HG03378 (cell line): ENCODE results near the gene PIK3CG.
"Not testable (repeated sequence)": the region's sequence is repeated elsewhere in the genome, so short reads cannot be mapped to it uniquely, and the experiment has no call there.

Experiments
- ATAC-seq: cut with Tn5 transposase; IDR thresholded peaks from one replicate; pipeline ENCODE4 v1.9.1; 2021; ENCODE audit warnings: mild to moderate bottlenecking, moderate library complexity; ENCODE audit not compliant: unreplicated experiment

Gene PIK3CG

DNA sequence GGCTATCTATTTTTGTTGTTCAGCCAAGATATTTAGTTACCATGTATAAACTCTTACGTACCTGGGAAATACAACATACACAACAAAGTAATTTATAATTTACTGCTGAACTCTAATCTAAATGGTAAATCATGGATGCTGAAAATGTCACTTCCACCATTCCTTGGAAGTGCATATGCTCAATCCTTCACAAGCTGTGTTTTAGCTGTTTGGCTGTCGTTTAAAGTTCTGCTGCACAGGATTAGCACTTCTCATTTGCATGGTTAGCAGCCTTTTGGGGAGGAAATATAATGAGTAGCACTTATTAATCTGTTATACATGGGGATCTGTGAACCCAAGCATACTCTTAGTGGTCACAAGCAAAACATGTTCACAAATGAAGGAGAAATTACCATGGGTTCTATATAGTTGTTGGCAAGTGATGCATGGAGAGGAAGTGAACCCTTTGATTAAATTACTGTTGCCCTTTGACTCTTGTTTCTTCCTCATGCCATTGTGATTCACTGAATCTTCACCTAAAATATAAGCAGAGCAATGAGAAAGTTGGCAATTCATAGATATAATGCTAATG, 18.5 kb downstream of the PIK3CG start:
- ATAC-seq: peak; percentile 45

DNA sequence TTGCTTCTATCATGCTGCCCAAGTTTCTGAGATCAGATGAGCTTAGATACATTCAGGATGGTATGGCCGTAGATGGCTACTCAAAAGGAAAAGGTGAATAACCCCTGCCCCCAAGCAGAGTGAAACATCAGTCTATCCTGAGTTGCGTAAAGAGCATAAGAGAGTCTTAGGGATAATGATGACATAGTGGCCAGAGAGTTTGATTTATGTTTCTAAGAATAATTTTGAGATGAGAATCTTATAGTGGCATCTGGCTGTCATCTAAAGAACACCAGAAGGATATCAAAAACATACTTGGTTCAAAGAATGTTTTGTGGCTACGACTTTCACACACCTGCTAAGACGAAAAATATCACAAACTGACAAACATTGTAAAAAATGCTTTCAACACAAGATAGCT, 20.6 kb downstream of the PIK3CG start:
- no peak for ATAC-seq

DNA sequence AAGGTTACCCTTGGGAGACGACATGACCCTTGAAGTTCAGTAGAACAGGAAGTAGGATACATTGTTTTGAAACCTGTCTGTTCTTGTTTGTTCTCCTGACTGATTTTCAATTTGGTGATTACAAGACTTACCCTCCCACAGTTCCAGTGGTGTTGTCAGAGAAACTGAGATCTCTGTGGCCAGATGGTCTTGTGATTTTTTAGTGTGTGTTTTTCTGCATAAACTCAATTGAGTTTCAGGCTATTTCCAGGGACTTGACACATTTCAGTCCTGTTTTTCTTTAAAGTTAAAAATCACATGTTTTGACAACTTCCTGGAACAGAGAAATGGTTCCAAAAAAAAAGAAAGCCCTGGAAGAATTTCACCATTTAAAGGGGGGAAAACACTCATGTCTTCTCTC, 22.3 kb downstream of the PIK3CG start:
- ATAC-seq: peak; percentile 55

DNA sequence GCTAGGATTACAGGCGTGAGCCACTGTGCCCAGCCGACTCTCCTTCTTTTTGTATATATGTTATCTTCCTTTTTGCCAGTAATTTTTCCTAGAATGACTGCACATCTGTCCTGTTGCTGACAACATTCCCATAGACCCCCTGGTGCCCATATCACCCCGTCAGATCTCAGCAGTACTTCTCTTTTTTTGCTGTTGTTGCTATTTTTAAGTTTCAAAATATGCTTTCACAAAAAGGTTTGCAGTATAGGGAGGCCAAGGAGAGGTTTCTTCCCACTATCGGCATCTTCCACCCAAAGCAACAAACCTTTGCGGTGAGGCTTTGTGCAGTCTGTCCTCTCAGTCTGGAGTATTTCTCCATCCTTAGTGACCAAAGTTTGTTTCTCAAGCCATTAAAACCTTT, 23.1 kb downstream of the PIK3CG start:
- ATAC-seq: no peak

DNA sequence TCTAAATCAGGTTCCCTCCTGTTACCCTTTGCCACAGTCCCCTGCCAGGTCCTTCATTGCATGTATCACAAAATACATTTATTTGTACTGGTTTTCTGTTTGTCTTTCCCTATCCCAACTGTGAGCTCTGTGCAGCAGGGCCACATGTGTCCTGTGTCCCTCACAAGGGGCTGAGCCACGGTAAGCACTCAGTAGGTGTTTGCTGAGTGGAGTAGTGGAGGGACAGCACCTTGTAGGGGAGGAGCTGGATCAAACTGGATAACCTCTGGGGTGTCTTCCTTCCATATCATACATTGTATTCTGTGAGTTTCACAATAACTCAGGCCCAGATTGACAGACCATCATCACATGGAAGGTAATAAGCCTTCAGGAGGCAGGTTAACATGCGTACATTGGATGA, 25.9 kb downstream of the PIK3CG start:
- no peak for ATAC-seq

DNA sequence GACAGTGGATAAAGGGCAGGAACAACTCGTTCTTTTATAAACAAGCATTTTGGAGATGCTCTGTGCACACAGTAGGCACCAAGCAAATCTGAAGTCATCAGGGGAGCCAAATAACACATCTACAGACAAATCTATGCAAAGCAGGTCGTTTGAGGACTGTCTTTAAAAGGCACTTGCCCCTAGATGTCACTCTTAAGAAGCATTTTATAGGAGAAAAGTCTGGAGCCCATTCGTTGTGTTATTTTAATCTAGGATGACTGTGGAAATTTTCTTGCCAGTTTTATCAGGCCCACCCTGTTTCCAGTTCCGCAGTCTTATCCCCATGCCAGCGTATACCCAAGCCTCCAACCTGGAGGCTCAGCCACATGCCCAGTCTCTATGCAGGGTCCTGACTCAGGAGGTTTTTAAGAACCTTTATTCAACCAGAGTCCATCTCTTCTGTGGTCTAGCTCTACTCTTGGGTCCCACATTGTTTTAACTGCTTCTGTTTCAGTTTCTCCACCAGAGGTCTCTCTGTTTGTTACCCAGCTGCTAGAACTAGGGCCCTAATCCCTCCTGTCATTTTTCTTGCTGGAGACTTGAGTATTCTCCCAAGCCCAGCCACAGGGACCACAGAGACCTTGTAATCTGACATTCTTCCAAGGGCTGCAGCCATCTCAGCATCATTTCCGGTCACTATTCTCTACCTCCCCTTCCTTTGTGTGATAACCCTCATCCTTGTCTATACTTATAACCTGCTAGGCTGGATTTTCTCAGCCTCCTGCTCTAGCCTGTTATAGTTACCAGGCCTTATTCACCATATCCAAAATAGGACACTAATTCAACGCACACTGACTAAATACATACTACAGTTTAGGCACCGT, 26.7 kb downstream of the PIK3CG start:
- no peak for ATAC-seq

DNA sequence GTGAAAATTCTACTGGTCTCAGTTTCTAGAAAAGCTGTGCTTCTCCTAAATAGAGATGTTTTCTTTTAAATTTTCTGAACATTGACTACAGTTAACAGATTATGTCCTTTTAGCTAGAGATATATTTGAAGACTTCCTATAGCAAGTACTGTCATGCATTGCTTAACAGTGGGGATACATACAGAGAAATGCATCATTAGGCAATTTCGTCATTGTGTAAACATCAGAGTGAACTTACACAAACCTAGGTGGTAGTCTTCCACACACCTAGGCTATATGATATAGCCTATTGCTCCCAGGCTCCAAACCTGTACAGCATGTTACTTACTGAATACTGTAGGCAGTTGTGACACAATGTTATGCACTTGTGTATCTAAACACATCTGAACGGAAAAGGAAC, 28.5 kb downstream of the PIK3CG start:
- no peak for ATAC-seq

DNA sequence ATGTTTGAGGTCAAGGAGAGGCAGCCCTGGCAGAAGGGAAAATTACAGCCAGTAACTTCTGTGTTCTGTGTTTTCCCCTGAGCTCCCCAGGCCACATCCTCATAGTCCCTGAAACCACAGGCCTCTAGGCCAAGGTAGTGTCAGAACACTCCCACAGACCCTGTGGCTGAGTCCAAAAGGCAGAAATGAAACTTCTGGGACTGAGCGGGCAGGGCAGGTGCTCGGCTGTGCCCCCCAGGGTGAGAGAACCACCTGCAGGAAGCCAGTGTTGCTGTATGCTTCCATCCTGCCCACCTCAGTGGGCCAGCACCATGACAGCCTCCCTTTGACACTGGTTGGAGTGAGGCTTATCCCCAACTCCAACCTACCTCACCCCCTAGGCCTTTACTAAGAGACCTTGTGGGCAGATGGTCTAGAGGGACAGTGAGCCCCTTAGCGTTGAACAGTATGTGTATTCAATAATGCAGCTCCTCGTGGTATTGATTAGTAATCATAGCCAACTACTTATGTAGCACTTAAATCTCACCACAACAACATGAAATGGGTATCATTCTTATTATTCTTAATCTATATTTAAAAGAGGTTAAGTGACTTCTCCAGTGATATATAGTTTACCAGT, 30.3 kb downstream of the PIK3CG start:
- peak; percentile 94 for ATAC-seq

DNA sequence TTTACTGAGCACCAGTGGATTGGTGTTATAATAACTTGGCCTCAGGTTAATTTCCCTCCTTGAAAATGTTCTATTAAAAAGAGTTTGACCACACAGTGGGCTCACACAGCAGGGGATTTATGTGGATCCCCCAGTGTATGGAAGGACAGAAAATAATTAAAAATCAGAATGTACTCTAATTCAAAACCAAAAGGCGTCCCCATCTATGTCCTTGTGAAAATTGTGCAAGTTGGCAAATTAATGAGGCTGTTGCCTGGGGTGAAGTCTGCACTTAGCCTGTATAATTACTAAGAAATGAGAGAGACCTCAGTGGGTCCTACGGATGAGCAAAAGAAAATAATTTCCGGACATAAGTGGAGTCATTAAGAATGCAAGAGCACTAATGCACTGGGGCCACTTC, 31.1 kb downstream of the PIK3CG start:
- no peak for ATAC-seq

DNA sequence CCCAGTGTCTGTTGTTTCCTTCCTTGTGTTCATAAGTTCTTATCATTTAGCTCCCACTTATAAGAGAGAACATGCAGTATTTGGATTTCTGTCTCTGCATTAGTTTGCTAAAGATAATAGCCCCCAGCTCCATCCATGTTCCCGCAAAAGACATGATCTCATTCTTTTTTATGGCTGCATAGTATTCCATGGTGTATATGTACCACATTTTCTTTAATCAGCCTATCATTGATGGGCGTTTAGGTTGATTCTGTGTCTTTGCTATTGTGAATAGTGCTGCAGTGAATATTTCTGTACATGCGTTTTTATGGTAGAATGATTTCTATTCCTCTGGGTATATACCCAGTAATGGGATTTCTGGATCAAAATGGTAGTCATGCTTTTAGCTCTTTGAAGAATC, 32.5 kb downstream of the PIK3CG start:
- ATAC-seq: not testable (repeated sequence)

DNA sequence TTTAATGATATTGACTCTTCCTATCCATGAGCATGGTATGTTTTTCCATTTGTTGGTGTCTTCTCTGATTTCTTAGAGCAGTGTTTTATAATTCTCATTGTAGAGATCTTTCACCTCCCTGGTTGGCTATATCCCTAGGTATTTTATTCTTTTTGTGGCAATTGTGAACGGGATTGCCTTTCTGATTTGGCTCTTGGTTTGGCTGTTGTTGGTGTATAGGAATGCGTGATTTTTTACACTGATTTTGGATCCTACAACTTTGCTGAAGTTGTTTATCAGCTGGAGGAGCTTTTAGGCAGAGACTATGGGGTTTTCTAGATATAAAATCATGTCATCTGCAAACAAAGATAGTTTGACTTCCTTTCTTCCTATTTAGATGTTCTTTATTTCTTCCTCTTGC, 33.9 kb downstream of the PIK3CG start:
- ATAC-seq: not testable (repeated sequence)

DNA sequence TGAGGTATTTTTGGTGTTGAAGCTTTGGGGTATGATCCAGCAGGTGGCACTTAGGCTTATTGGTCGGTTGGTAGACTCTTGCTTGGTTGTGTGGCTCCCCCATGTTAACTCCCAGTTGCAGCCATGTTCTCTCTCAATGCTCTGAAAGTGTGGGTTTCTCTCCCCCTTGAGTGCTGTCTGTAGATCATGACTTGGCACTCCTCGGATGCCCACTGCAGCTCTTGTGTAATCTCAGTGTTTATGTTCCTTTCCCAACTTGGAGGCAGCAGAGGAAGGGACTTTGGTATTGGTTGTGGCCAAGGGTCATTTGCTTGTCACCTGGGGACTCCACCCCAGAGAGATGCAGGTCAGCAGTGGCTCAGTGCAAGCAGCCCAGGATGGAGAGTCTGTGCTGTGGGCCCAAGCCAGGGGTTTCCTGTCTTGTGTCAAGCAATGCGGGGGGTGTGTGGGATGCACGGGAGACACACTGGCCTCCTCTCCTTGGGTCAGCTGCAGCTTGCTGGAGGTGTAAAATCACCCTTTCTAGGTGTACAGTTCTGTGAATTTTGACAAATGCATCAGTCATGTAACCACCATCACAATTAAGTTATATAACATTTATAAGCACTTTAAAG, 36.9 kb downstream of the PIK3CG start:
- ATAC-seq: no peak

DNA sequence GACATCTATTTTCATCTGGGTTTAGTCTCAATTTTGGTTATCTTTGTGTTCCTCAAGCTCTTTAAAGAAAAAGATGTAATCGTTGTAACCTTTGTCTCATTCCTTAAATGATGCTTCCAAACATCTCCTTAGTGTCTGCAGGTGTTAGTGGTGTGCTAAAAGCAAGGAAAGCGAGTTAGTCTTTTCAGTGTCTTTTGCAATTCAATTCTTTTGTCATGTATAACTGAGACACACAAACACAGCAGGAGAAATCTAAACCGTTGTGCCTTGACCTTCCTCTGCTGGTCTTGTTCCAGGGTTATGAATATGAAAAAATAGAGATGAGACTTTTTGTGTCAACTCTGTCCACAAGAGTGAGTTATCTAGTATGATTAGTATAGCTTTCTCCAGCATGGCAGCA, 40.7 kb downstream of the PIK3CG start:
- no peak for ATAC-seq

DNA sequence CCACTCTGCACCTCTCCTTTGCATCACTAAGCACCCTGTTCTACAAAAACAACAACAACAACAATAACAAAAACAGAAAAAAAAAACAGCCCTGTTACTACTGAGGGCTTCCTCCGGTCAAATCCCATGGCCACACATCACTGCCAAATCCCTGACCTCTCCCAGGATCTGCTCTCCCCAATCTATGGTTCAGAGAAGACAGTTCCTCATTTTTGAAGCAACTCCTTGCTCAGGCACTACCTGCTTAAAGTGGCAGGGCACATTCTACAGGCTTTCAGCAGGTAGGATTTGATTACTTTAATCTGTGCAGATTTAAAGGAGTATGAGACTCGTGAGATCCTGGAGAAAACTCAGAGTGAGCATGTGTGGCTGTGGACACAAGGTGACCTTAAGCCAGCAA, 46.9 kb downstream of the PIK3CG start:
- ATAC-seq: no peak

DNA sequence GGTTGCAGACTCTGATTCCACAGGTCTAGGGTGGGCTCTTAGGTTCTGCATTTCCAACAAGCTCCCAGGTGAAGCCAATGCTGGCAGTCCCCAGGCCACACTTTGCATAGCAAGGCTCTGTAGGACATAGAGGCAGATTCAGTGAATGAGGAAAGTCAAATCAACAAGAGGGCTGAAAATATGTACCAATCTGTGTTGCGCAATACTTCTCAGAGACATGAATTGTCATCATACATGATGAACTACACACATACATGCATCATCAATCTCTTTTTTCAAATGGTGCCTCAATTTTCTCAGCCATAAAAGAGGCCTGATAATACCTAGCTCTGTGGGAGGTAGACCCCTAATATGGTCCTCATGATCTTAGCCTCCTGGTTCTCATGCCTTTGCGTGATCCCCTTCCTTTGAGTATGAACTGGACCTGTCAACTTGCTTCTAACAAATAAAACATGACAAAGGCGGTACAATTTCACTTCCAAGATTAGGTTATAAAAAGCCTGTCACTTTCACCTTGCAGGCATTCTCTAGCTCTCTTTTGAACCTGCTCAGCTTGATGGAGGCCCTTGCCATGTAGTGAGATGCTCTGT, 49.0 kb downstream of the PIK3CG start:
- no peak for ATAC-seq

DNA sequence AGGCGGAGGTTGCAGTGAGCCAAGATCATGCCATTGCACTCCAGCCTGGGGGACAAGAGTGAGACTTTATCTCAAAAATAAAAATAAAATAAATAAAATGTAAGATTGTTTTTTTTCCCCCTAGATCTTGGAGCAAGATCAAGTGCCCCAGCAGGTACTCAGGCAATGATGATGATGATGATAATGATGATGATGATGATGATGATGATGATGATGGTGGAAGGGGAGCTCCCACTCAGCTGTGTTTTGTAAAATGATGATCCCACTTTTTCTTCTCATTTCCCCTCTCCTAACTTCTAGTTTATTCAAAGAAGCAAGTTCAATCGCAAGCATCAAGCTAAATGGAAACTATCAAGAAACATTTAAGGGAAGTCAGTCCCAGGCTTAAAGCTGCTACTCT, 50.3 kb downstream of the PIK3CG start:
- no peak for ATAC-seq

DNA sequence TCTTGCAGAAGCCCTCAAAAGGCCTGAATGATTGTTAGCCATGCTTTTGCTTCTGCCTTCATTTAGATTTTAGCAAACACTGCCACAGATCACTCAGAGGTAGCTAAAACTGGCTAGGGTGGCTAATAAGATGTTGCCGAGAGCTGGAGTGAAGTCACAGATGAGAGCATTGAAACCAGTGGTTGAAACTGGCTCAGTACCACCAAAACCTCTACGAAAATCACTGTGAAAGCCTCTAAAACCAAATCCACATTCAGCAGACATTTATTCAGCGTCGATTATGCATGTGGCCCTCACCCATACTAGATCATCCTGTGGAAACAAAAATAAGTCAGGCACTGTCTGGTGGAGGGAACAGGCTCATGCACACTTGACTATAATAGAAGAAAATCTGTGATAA, 50.8 kb downstream of the PIK3CG start:
- ATAC-seq: peak; percentile 97

DNA sequence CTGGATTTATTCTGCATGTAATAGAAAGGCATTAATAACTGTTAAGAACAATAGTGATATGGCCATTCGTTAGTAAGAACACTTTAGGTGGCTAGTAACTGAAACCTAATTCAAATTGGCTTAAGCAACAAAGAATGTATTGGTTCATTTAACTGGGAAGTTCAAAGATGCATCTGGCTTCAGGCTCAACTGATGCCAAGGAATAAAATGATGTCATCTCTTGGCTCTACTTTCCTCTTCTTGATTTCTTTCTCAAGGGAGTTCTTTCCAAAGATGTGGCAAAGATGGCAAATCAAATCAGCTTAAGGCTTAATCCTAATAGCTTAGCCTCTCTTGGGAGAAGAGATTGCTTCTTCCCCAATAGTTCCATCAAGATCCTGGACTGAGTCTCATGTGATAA, 51.6 kb downstream of the PIK3CG start:
- no peak for ATAC-seq

DNA sequence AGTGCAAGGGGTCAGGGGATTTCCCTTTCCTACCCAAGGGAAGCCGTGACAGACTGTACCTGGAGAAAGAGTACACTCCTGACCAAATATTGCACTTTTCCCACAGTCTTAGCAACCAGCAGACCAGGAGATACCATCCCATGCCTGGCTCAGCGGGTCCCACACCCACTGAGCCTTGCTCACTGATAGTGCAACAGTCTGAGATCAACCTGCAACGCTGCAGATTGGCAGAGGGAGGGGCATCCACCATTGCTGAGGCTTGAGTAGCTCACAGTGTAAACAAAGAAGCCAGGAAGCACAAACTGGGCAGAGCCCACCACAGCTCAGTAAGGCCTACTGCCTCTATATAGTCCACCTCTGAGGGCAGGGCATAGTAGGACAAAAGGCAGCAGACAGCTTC, 53.9 kb downstream of the PIK3CG start:
- no peak for ATAC-seq

DNA sequence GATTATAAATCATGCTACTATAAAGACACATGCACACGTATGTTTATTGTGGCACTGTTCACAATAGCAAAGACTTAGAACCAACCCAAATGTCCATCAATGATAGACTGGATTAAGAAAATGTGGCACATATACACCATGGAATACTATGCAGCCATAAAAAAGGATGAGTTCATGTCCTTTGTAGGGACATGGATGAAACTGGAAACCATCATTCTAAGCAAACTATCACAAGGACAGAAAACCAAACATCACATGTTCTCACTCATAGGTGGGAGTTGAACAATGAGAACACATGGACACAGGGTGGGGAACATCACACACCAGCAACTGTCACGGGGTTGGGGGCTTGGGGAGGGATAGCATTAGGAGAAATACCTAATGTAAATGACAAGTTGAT, 59.4 kb downstream of the PIK3CG start:
- not testable (repeated sequence) for ATAC-seq

DNA sequence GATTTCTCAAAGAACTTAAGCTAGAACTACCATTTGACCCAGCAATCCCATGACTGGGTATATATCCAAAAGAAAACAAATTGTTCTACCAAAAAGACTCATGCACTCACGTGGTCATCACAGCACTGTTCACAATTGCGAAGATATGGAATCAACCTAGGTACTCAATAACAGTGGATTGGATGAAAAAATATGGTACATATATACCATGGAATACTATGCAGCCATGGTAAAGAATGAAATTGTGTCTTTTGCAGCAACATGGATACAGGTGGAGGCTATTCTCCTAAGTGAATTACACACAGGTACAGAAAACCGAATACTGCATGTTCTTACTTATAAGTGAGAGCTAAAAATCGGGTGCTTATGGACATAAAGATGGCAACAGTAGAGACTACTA, 61.8 kb downstream of the PIK3CG start:
- ATAC-seq: no peak
